Stomach (tissue), 4 donors: ENCODE measurements around the gene SIRT1.

Source experiments
- EP300 ChIP-seq: sonication (generic); formaldehyde crosslinking; IDR thresholded peaks from one replicate; pipeline ENCODE4 v1.6.1; 2017; ENCODE audit warnings: antibody characterized with exemption
- POLR2A ChIP-seq, 4 donors: fragments of 450-650 bp; IDR thresholded peaks; one replicate each; pipeline ENCODE4 v1.6.1; 2016; ENCODE audit warnings: antibody characterized with exemption in 4 of 4, control low read depth in 2 of 4, mild to moderate bottlenecking in 1 of 4, moderate library complexity in 1 of 4
- POLR2AphosphoS5 ChIP-seq, 3 donors: sonication (generic); formaldehyde crosslinking; IDR thresholded peaks; one replicate each; pipeline ENCODE4 v1.6.1; 2016; ENCODE audit warnings: antibody characterized with exemption in 3 of 3
- TF ChIP-seq, protein P1 (sequence below), 7 experiments: fragments of 450-650 bp in 4 of 7; fragments of 200-600 bp in 3 of 7; sonication (generic) in 3 of 7; IDR thresholded peaks; one replicate each; pipeline ENCODE4 v1.5.1; 2016 to 2019; ENCODE audit warnings: antibody characterized with exemption in 7 of 7, control low read depth in 2 of 7, mild to moderate bottlenecking in 1 of 7

DNA sequence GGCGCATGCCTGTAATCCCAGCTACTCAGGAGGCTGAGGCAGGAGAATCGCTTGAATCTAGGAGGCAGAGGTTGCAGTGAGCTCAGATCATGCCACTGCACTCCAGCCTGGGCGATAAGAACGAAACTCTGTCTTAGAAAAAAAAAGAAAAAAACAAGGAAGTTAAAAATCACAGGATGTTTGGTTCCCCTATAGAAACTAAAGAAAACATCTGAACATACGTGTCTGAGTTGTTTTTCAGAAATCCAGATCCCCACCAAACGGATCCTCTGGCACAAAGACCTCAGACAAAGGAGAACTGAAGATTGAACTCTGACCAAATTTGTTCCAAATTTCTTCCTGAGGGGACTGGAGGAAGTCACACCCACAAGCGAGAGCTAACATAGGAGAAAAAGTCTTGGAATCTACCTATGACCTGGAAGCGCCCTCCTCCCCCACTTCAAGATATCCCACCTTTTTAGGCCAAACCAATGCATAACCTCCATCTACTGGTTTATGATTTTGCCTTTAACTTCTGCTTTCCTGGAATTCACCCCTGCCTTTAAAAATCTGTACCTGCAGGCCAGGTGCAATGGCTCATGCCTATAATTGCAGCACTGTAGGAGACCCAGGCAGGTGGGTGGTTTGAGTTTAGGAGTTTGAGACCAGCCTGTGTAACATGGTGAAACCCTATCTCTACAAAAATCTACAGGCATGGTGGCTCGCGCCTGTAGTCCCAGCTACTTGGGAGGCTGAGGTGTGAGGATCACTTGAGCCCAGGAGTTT, 19.7 kb upstream of the SIRT1 start:
- TF ChIP-seq POLR2A (IDR thresholded peaks at IDR 0.05) (no peak), POLR2AphosphoS5 (IDR thresholded peaks at IDR 0.05) (no peak), EP300 (no peak)
- TF ChIP-seq, protein P1, sequence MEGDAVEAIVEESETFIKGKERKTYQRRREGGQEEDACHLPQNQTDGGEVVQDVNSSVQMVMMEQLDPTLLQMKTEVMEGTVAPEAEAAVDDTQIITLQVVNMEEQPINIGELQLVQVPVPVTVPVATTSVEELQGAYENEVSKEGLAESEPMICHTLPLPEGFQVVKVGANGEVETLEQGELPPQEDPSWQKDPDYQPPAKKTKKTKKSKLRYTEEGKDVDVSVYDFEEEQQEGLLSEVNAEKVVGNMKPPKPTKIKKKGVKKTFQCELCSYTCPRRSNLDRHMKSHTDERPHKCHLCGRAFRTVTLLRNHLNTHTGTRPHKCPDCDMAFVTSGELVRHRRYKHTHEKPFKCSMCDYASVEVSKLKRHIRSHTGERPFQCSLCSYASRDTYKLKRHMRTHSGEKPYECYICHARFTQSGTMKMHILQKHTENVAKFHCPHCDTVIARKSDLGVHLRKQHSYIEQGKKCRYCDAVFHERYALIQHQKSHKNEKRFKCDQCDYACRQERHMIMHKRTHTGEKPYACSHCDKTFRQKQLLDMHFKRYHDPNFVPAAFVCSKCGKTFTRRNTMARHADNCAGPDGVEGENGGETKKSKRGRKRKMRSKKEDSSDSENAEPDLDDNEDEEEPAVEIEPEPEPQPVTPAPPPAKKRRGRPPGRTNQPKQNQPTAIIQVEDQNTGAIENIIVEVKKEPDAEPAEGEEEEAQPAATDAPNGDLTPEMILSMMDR (IDR thresholded peaks at IDR 0.05), result no peak
